ENCODE data around the gene TXNDC17.

The TXNDC17 gene

DNA sequence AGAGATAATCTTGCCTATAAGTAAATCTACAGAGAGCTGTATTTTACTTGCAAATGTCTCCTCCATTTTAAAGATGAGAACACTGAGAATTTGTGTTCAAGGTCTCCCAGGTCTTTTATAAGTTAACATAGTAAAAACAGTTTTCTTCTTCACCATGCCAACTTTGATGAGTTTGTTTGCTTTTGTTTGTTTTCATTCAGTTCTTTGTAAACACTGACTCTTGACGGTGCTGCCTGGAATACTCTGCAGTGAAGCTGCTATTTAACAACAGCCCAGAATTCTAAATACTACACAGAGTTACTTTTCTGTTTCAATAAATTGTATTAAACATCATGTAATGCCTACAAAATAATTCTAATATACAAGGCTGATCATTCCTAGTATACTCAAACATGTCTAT is 43.1 kb upstream of the TXNDC17 start:
- H3K4me3 ChIP-seq (replicated peaks; ENCODE audit: low read depth, low read length) = no peak overlapping the region
- TF ChIP-seq, protein P1, sequence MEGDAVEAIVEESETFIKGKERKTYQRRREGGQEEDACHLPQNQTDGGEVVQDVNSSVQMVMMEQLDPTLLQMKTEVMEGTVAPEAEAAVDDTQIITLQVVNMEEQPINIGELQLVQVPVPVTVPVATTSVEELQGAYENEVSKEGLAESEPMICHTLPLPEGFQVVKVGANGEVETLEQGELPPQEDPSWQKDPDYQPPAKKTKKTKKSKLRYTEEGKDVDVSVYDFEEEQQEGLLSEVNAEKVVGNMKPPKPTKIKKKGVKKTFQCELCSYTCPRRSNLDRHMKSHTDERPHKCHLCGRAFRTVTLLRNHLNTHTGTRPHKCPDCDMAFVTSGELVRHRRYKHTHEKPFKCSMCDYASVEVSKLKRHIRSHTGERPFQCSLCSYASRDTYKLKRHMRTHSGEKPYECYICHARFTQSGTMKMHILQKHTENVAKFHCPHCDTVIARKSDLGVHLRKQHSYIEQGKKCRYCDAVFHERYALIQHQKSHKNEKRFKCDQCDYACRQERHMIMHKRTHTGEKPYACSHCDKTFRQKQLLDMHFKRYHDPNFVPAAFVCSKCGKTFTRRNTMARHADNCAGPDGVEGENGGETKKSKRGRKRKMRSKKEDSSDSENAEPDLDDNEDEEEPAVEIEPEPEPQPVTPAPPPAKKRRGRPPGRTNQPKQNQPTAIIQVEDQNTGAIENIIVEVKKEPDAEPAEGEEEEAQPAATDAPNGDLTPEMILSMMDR (IDR thresholded peaks at IDR 0.05; ENCODE audit: low read length, missing control alignments) = no peak
- no peak for DNase-seq (ENCODE audit: low read depth)

DNA sequence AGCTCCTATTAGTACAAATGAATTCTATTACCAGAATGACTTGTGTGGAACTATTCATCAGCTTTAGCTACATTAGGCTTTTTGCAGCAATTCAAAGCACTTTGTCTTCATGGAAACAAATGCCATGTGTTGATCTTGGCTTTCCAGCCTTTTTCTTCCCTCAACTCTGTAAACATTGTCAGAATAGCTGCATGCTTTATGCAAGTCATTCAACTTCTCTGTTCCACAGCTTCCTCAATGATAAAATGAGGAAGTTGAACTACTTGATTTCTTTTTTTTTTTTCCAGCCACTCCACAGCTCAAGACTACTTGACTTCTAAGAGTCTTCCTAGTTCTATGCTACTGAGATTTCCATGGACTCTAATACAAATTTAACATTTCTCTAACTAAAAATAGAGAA is 41.5 kb upstream of the TXNDC17 start:
- no peak for DNase-seq (ENCODE audit: low read depth)
- TF ChIP-seq, protein P1 (IDR thresholded peaks at IDR 0.05; ENCODE audit: low read length, missing control alignments) = no peak
- H3K4me3 ChIP-seq (replicated peaks; ENCODE audit: low read depth, low read length) = no peak overlapping the region

DNA sequence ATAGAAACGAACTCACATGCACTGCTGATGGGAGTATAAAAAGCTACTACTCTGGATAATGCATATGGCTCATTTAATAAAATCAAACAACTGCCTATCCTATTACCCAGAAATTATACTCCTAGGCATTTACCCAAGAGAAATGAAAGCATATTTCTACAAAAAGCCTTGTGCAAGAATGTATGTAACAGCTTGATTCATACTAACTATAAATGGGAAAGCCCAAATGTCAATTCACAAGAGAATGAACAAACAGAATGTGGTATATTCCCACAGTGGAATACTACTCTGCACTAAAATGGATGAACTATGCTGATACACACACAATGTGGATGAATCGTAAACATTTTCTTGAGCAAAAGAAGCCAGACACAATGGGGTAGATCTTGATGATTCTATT is 38.7 kb upstream of the TXNDC17 start:
- H3K4me3 ChIP-seq (replicated peaks; ENCODE audit: low read depth, low read length) = no peak overlapping the region
- no peak for DNase-seq (ENCODE audit: low read depth)
- TF ChIP-seq, protein P1 (IDR thresholded peaks at IDR 0.05; ENCODE audit: low read length, missing control alignments) = no peak

DNA sequence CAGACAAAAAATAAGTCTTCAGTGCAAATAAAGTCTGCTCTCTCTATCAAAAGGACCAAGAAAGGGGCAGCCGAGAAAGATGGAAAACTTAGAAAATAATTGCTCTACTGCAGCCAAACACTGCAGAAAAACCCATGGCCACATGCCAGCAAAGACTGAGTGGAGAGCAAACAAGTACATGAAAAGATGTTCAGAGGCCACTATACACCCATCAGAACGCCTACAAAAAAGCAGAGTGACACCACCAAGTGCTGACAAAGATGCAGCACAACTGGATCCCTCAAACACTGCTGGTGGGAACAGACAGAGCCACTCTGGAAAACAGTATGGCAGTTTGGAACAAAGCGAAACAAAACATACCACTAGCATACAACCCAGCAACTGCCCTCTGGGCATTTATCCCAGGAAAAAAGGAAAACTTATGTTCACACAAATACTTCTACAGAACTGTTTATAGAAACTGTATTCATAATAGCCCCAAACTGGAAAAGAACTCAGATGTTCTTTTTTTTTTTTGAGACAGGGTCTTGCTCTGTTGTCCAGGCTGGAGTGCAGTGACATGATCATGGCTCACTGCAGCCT is 37.0 kb upstream of the TXNDC17 start:
- TF ChIP-seq, protein P1 (IDR thresholded peaks at IDR 0.05; ENCODE audit: low read length, missing control alignments) = no peak
- H3K4me3 ChIP-seq (replicated peaks; ENCODE audit: low read depth, low read length) = no peak overlapping the region
- peak; percentile 22 for DNase-seq (ENCODE audit: low read depth)

DNA sequence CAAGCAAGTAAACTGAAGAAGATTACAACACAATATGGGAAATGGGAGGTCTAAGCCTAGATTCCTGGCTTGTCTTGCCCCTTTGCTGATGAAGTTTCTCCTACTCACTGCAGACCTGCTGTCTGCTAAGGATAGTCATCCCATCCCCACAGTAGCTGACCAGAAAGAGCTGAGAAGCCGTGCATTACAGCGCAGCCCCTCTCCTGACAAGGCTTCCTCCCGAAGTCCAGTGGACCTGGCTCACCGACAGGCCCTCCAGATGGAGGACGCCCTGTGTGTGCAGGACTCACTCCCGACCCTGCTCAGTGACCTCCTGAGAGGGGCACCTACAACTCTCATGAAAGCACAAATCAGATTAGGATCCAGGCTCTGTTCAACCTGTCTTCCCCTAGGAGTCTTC is 35.7 kb upstream of the TXNDC17 start:
- TF ChIP-seq, protein P1 (IDR thresholded peaks at IDR 0.05; ENCODE audit: low read length, missing control alignments) = no peak
- DNase-seq (ENCODE audit: low read depth) = no peak
- no peak overlapping the region for H3K4me3 ChIP-seq (replicated peaks; ENCODE audit: low read depth, low read length)

DNA sequence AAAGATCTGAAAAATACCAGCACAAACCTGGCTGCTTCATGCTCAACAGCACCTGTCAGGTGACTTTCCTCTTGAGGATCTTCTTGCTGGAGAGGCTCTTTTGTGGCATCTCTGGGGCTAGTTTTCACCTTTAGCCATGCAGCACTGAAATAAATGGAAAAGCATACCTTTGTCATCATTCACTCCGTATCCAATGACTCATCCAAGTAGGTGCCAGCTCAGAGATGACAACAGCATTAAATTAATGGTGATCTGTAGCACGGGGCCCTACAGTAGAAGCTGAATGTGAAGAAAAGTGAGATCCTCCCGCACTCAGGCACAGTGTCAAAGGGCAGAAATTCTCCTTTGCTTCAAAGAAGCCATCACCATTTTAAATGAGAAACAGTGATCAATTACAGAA is 32.5 kb upstream of the TXNDC17 start:
- no peak overlapping the region for H3K4me3 ChIP-seq (replicated peaks; ENCODE audit: low read depth, low read length)
- no peak for DNase-seq (ENCODE audit: low read depth)
- TF ChIP-seq, protein P1 (IDR thresholded peaks at IDR 0.05; ENCODE audit: low read length, missing control alignments) = no peak

DNA sequence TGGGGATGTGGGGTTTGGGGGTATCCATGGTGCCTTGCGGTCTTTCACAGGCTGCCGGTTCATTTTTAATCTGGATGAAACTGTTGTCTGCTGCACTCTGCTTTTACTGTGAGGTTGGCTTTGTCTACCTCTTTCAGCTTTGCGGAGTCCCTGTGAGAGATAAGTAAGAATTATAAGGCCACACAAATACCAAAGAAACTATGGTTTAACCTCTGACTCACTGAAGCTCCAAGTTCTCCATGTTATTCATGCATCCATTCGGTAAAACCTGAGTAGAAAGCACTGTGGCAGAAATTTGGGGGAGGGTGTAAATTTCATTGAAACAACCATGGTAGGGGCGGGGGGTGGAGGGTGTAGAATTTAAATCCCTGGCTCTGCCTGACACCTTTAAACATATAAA is 30.8 kb upstream of the TXNDC17 start:
- H3K4me3 ChIP-seq (replicated peaks; ENCODE audit: low read depth, low read length) = no peak overlapping the region
- TF ChIP-seq, protein P1 (IDR thresholded peaks at IDR 0.05; ENCODE audit: low read length, missing control alignments) = no peak
- DNase-seq (ENCODE audit: low read depth) = no peak

Measured in fibroblast of pulmonary artery (primary cell).